Suprapubic skin (tissue), 4 donors: ENCODE measurements around the gene FAM83E.

ENCODE experiments used
- POLR2A ChIP-seq, 2 donors: fragments of 450-650 bp; IDR thresholded peaks; one replicate each; pipeline ENCODE4 v1.6.1; 2017; ENCODE audit warnings: antibody characterized with exemption in 2 of 2, mild to moderate bottlenecking in 2 of 2, moderate library complexity in 2 of 2
- POLR2AphosphoS5 ChIP-seq, 3 donors: sonication (generic); formaldehyde crosslinking; IDR thresholded peaks; one replicate each; pipeline ENCODE4 v1.6.1; 2017; ENCODE audit warnings: antibody characterized with exemption in 3 of 3

DNA sequence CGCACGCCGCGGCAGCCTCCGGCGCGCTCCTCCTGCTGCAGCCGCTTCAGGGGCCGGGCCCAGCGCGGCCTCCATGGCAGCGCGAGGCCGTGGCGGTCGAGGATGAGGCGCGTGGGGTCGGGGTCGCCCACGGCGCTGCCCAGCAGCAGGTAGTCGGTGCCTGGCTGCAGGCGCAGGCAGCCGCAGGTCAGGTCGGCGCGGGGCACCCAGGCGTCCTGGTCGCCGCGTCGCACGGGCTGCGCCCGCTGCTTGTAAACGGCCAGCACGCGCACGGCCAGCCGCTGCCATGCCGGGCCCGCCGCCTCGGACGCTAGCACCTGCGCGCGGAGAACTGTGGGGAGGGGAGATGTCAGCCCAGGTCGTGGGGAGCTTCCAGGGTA is 46.8 kb upstream of the FAM83E start:
- TF ChIP-seq POLR2A (IDR thresholded peaks at IDR 0.05), result no peak
- no peak for TF ChIP-seq POLR2AphosphoS5 (IDR thresholded peaks at IDR 0.05)
